SIG-M5 (cell line): ENCODE results near the gene GREM1.

Experiments used
- DNase-seq: peaks from one replicate; lab custom pipeline; 2025; lab: John Stamatoyannopoulos, UW

GREM1 gene

GRCh38 chr15:32717426-32718226 lies at the start of gene GREM1:
Gene GREM1 (plus strand): TSS chr15:32718004. CDS start chr15:32730691, 12,687 bp downstream.
- no peak for DNase-seq

GRCh38 chr15:32668942-32669341 lies 48.9 kb upstream of the GREM1 start:
- no peak for DNase-seq

- no peak for DNase-seq
Measured at GRCh38 chr15:32669896-32670611, 47.8 kb upstream of the GREM1 start.

GRCh38 chr15:32670623-32671022 lies 47.2 kb upstream of the GREM1 start:
- no peak for DNase-seq

- DNase-seq = no peak
Measured at GRCh38 chr15:32671339-32672325, 46.2 kb upstream of the GREM1 start.

- no peak for DNase-seq
Measured at GRCh38 chr15:32674681-32675080, 43.1 kb upstream of the GREM1 start.

- DNase-seq = no peak
Measured at GRCh38 chr15:32675466-32675865, 42.3 kb upstream of the GREM1 start.

GRCh38 chr15:32676169-32676568 lies 41.6 kb upstream of the GREM1 start:
- no peak for DNase-seq

- no peak for DNase-seq
Measured at GRCh38 chr15:32677238-32677750, 40.5 kb upstream of the GREM1 start.

- no peak for DNase-seq
Measured at GRCh38 chr15:32679298-32679690, 38.5 kb upstream of the GREM1 start.

- no peak for DNase-seq
Measured at GRCh38 chr15:32682569-32682968, 35.2 kb upstream of the GREM1 start.

- DNase-seq = no peak
Measured at GRCh38 chr15:32682977-32683630, 34.7 kb upstream of the GREM1 start.

- DNase-seq = no peak
Measured at GRCh38 chr15:32683906-32684584, 33.8 kb upstream of the GREM1 start.

GRCh38 chr15:32685576-32685975 lies 32.2 kb upstream of the GREM1 start:
- no peak for DNase-seq

GRCh38 chr15:32687556-32687955 lies 30.2 kb upstream of the GREM1 start:
- no peak for DNase-seq

- no peak for DNase-seq
Measured at GRCh38 chr15:32688151-32688639, 29.6 kb upstream of the GREM1 start.

- no peak for DNase-seq
Measured at GRCh38 chr15:32690941-32691688, 26.7 kb upstream of the GREM1 start.

GRCh38 chr15:32691689-32692038 lies 26.1 kb upstream of the GREM1 start:
- no peak for DNase-seq

- no peak for DNase-seq
Measured at GRCh38 chr15:32692286-32692685, 25.5 kb upstream of the GREM1 start.
